ENCODE measurements around the gene IFI27L1. TPM values are rescaled to one million over a fixed set of nuclear protein-coding genes. Genes with fewer than 3 reads are reported as not detected.

IFI27L1 gene
- total and polyA plus RNA-seq, 4 donors: 14.6 to 41.5 (median 19.9) TPM

- H3K27ac ChIP-seq (ENCODE audit: low read depth in 1 of 2, low read length in 1 of 2): peak overlapping the region in 1 of 2 donors; percentile 33
- peak; percentile 39 to 60 (median 43) for DNase-seq
- no peak overlapping the region for H3K9ac ChIP-seq (ENCODE audit: insufficient read depth in 1 of 2, low read length in 2 of 2)
Observed at GRCh38 chr14:94041551-94042346, 39.4 kb upstream of the IFI27L1 start.

GRCh38 chr14:94042433-94043091 lies 38.5 kb upstream of the IFI27L1 start:
- Histone ChIP-seq H3K4me1 (ENCODE audit: control insufficient read depth in 5 of 5, insufficient read depth in 5 of 5, low read length in 5 of 5) (peaks cover 0 to 12% (median 3%) of the 10 kb centered on the region in 5 donors), H3K36me3 (ENCODE audit: control insufficient read depth in 4 of 4, insufficient read depth in 4 of 4, low read length in 4 of 4) (peaks cover 5 to 32% (median 11%) of the 10 kb centered on the region in 4 donors), H3K9me3 (ENCODE audit: control insufficient read depth in 4 of 4, insufficient read depth in 3 of 4, low read length in 3 of 4) (peaks cover 0 to 2% (median 0%) of the 10 kb centered on the region in 4 donors), H3K27ac (ENCODE audit: low read depth in 1 of 2, low read length in 1 of 2) (peak overlapping the region in 1 of 2 donors; percentile 33), H3K4me3 (no peak overlapping the region), H3K9ac (ENCODE audit: insufficient read depth in 1 of 2, low read length in 2 of 2) (no peak overlapping the region), H3K27me3 (ENCODE audit: control insufficient read depth in 3 of 3, insufficient read depth in 3 of 3, low read length in 2 of 3) (no peaks in the 10 kb centered on the region)
- DNase-seq: no peak
- WGBS, 2 donors: 72 to 81% methylated on average over 12 of the region's 12 CpGs
- TF ChIP-seq, protein P1, sequence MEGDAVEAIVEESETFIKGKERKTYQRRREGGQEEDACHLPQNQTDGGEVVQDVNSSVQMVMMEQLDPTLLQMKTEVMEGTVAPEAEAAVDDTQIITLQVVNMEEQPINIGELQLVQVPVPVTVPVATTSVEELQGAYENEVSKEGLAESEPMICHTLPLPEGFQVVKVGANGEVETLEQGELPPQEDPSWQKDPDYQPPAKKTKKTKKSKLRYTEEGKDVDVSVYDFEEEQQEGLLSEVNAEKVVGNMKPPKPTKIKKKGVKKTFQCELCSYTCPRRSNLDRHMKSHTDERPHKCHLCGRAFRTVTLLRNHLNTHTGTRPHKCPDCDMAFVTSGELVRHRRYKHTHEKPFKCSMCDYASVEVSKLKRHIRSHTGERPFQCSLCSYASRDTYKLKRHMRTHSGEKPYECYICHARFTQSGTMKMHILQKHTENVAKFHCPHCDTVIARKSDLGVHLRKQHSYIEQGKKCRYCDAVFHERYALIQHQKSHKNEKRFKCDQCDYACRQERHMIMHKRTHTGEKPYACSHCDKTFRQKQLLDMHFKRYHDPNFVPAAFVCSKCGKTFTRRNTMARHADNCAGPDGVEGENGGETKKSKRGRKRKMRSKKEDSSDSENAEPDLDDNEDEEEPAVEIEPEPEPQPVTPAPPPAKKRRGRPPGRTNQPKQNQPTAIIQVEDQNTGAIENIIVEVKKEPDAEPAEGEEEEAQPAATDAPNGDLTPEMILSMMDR (IDR thresholded peaks at IDR 0.05; ENCODE audit: control extremely low read depth, extremely low read depth): no peak
- no peak for ATAC-seq (ENCODE audit: insufficient read depth, low FRiP score)

More at GRCh38 chr14:94041551-94042346, 39.4 kb upstream of the IFI27L1 start:
- peaks cover 0 to 12% (median 3%) of the 10 kb centered on the region in 5 donors for H3K4me1 ChIP-seq (ENCODE audit: control insufficient read depth in 5 of 5, insufficient read depth in 5 of 5, low read length in 5 of 5)
- H3K9me3 ChIP-seq (ENCODE audit: control insufficient read depth in 4 of 4, insufficient read depth in 3 of 4, low read length in 3 of 4): peaks cover 0 to 2% (median 0%) of the 10 kb centered on the region in 4 donors
- ATAC-seq (ENCODE audit: insufficient read depth, low FRiP score): peak; percentile 60
- 72 to 86% methylated on average over 18 of the region's 18 CpGs for WGBS, 2 donors
- H3K36me3 ChIP-seq (ENCODE audit: control insufficient read depth in 4 of 4, insufficient read depth in 4 of 4, low read length in 4 of 4): peaks cover 0 to 25% (median 11%) of the 10 kb centered on the region in 4 donors
- TF ChIP-seq, protein P1 (IDR thresholded peaks at IDR 0.05; ENCODE audit: control extremely low read depth, extremely low read depth): no peak
- no peak overlapping the region for H3K4me3 ChIP-seq
- no peaks in the 10 kb centered on the region for H3K27me3 ChIP-seq (ENCODE audit: control insufficient read depth in 3 of 3, insufficient read depth in 3 of 3, low read length in 2 of 3)

DNA sequence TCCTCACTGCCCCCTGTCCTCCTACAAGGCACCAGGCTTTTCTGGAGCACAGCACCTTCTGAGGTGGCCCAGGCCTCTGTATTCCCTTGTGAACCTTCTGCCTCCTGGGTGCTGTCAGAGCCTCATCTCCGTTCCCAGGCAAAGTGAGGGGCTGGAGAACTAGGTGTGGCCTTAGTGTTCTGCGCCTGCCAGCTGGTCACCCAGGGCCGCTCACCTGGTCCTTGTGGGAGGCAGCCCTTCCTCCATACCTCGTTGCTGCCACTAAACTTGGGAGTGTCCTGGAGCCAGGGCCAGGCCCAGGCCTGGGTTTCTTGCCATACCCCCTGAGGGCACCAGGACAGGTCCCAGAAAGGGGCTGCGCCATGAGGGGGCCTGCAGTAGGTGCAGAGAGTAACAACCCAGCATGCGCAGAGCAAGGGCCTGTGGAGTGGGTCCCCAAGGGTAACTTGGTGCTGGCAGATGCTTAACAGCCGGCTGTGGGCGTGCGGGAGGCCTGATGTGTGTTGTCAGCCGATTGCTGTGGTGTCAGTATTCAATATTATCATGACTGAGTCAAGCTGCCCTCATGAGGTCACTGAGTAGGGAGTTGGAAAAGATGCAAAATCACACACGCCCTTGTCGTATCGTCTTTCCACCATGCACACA lies 37.9 kb upstream of the IFI27L1 start:
- H3K27me3 ChIP-seq (ENCODE audit: control insufficient read depth in 3 of 3, insufficient read depth in 3 of 3, low read length in 2 of 3): no peaks in the 10 kb centered on the region
- no peak for DNase-seq
- no peak overlapping the region for H3K4me3 ChIP-seq
- H3K9ac ChIP-seq (ENCODE audit: insufficient read depth in 1 of 2, low read length in 2 of 2): no peak overlapping the region
- ATAC-seq (ENCODE audit: insufficient read depth, low FRiP score): no peak
- TF ChIP-seq, protein P1 (IDR thresholded peaks at IDR 0.05; ENCODE audit: control extremely low read depth, extremely low read depth): no peak
- H3K27ac ChIP-seq (ENCODE audit: low read depth in 1 of 2, low read length in 1 of 2): no peak overlapping the region
- peaks cover 0 to 12% (median 3%) of the 10 kb centered on the region in 5 donors for H3K4me1 ChIP-seq (ENCODE audit: control insufficient read depth in 5 of 5, insufficient read depth in 5 of 5, low read length in 5 of 5)
- whole genome bisulfite sequencing, 2 donors: 85 to 91% methylated on average over 13 of the region's 13 CpGs
- peaks cover 0 to 2% (median 0%) of the 10 kb centered on the region in 4 donors for H3K9me3 ChIP-seq (ENCODE audit: control insufficient read depth in 4 of 4, insufficient read depth in 3 of 4, low read length in 3 of 4)
- peaks cover 10 to 39% (median 16%) of the 10 kb centered on the region in 4 donors for H3K36me3 ChIP-seq (ENCODE audit: control insufficient read depth in 4 of 4, insufficient read depth in 4 of 4, low read length in 4 of 4)
